Left ventricle myocardium inferior (tissue), 1 donor: ENCODE data around the gene LRP8. TPM values are rescaled to one million over a fixed set of nuclear protein-coding genes. Genes with fewer than 3 reads are reported as not detected.

ENCODE experiments used
- DNase-seq: peaks from one replicate; pipeline ENCODE4 v3.0.0-alpha.2; 2020
- H3K27ac ChIP-seq: fragments of 200-600 bp; replicated peaks from 2 replicates; pipeline ENCODE4 v1.8.0; 2021
- H3K27me3 ChIP-seq: fragments of 200-600 bp; 2 replicates; pipeline ENCODE4 v1.8.0; 2021; ENCODE audit warnings: low read depth
- H3K36me3 ChIP-seq: fragments of 200-600 bp; 2 replicates; pipeline ENCODE4 v1.8.0; 2021
- H3K4me1 ChIP-seq: fragments of 200-600 bp; 2 replicates; pipeline ENCODE4 v1.8.0; 2021
- H3K4me3 ChIP-seq: fragments of 200-600 bp; 2 replicates; pipeline ENCODE4 v1.8.0; 2021; ENCODE audit warnings: mild to moderate bottlenecking, moderate library complexity
- H3K9me3 ChIP-seq: fragments of 200-600 bp; replicated peaks from 2 replicates; pipeline ENCODE4 v1.8.0; 2021
- CTCF ChIP-seq: fragments of 200-600 bp; IDR thresholded peaks from 2 replicates; pipeline ENCODE4 v1.8.0; 2021; ENCODE audit warnings: antibody characterized with exemption, mild to moderate bottlenecking, borderline replicate concordance
- intact Hi-C: fragments of 100-400 bp; cut with micrococcal nuclease; formaldehyde crosslinking; loops from one replicate; pipeline ENCODE4 v1.11.0; 2022
- total RNA-seq: library from RNA; stranded (reverse); fragmentation: NEBNext Ultra II Directional; extraction: Animal tissue kit (Norgen Biotek cat#: 25700); gene quantifications from one replicate; pipeline ENCODE4 v1.2.1, GENCODE V29; 2021
- donor health status: DM: no; HTN: yes; CAD: no; lungs with severe emphysema.

Gene LRP8
- total RNA-seq, 1 donor from 2014 or later = 1.8 TPM

- Histone ChIP-seq H3K4me3 (no peak overlapping the region), H3K4me1 (peaks cover 6% of the 10 kb centered on the region), H3K9me3 (no peaks in the 10 kb centered on the region), H3K27me3 (peaks cover 74% of the 10 kb centered on the region), H3K36me3 (no peaks in the 10 kb centered on the region), H3K27ac (no peak overlapping the region)
- no peak for TF ChIP-seq CTCF
- DNase-seq = no peak
- intact Hi-C loops = no loop called here
Measured at GRCh38 chr1:53373246-53373645, 45.4 kb upstream of the LRP8 start.

GRCh38 chr1:53372501-53372951, 44.7 kb upstream of the LRP8 start:
- Histone ChIP-seq H3K27me3 (peaks cover 72% of the 10 kb centered on the region), H3K4me3 (no peak overlapping the region), H3K9me3 (no peaks in the 10 kb centered on the region), H3K36me3 (no peaks in the 10 kb centered on the region), H3K27ac (no peak overlapping the region), H3K4me1 (peaks cover 6% of the 10 kb centered on the region)
- no peak for DNase-seq
- TF ChIP-seq CTCF = no peak
- intact Hi-C loops = no loop called here

GRCh38 chr1:53371851-53372250, 44.0 kb upstream of the LRP8 start:
- H3K27me3 ChIP-seq = peaks cover 70% of the 10 kb centered on the region
- H3K4me3 ChIP-seq = no peak overlapping the region
- H3K9me3 ChIP-seq = no peaks in the 10 kb centered on the region
- no peak for DNase-seq
- no peak for TF ChIP-seq CTCF
- H3K27ac ChIP-seq = no peak overlapping the region
- intact Hi-C loops = no loop called here
- H3K4me1 ChIP-seq = peaks cover 6% of the 10 kb centered on the region
- H3K36me3 ChIP-seq = no peaks in the 10 kb centered on the region

GRCh38 chr1:53371121-53371666, 43.3 kb upstream of the LRP8 start:
- no peak for DNase-seq
- H3K36me3 ChIP-seq = no peaks in the 10 kb centered on the region
- intact Hi-C loops = no loop called here

GRCh38 chr1:53370369-53370961, 42.6 kb upstream of the LRP8 start:
- no peak for DNase-seq
- no peaks in the 10 kb centered on the region for H3K9me3 ChIP-seq
- peaks cover 64% of the 10 kb centered on the region for H3K27me3 ChIP-seq
- intact Hi-C loops = no loop called here
- H3K4me1 ChIP-seq = no peaks in the 10 kb centered on the region
- TF ChIP-seq CTCF = no peak
- H3K4me3 ChIP-seq = no peak overlapping the region
- H3K27ac ChIP-seq = no peak overlapping the region
- no peaks in the 10 kb centered on the region for H3K36me3 ChIP-seq

More at GRCh38 chr1:53371121-53371666, 43.3 kb upstream of the LRP8 start:
- TF ChIP-seq CTCF = no peak
- H3K4me3 ChIP-seq = no peak overlapping the region
- H3K27me3 ChIP-seq = peaks cover 66% of the 10 kb centered on the region
- no peak overlapping the region for H3K27ac ChIP-seq
- H3K9me3 ChIP-seq = no peaks in the 10 kb centered on the region
- H3K4me1 ChIP-seq = peaks cover 4% of the 10 kb centered on the region
